Stomach (tissue), 4 donors: ENCODE results near the gene R3HDML.

ENCODE experiments used
- CTCF ChIP-seq, 7 experiments: fragments of 450-650 bp in 4 of 7; fragments of 200-600 bp in 3 of 7; sonication (generic) in 3 of 7; IDR thresholded peaks; one replicate each; pipeline ENCODE4 v1.5.1; 2016 to 2019; ENCODE audit warnings: antibody characterized with exemption in 7 of 7, control low read depth in 2 of 7, mild to moderate bottlenecking in 1 of 7
- POLR2A ChIP-seq, 4 donors: fragments of 450-650 bp; IDR thresholded peaks; one replicate each; pipeline ENCODE4 v1.6.1; 2016; ENCODE audit warnings: antibody characterized with exemption in 4 of 4, control low read depth in 2 of 4, mild to moderate bottlenecking in 1 of 4, moderate library complexity in 1 of 4

GRCh38 chr20:44356353-44356723, 19.5 kb downstream of the R3HDML start:
- no peak for TF ChIP-seq POLR2A (IDR thresholded peaks at IDR 0.05)
- TF ChIP-seq CTCF (IDR thresholded peaks at IDR 0.05) = no peak
